Measurements from ENCODE around the gene ABCC10.
"Not testable (repeated sequence)": the region's sequence is repeated elsewhere in the genome, so short reads cannot be mapped to it uniquely, and the experiment has no call there.

ABCC10 gene

DNA sequence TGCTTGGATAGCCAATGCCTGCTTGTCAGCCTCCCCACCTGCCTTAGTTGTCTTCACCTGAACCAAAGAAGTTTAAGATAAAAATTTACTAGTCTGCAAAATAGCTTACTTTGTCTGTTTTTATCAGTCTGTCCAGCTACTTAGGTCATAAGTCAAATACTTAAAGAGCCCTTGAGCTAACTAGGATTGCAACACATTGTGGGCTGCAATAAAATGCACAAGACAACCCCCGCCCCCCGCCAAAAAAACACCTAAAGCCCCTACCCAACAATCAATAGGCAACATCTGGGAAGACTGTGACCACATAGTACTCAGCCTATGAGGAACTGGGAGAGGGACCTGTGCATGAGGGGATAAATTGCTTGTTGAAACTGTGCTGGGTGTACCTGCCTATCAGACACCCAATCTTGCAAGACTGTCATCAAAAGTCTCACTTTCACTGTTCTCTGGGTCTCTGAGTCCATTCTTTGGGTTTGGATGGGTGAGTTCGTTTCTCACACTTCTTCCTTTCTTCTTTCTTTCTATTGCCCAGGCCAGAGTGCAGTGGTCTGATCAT is 27.3 kb upstream of the ABCC10 start:
- TF ChIP-seq, protein P1, sequence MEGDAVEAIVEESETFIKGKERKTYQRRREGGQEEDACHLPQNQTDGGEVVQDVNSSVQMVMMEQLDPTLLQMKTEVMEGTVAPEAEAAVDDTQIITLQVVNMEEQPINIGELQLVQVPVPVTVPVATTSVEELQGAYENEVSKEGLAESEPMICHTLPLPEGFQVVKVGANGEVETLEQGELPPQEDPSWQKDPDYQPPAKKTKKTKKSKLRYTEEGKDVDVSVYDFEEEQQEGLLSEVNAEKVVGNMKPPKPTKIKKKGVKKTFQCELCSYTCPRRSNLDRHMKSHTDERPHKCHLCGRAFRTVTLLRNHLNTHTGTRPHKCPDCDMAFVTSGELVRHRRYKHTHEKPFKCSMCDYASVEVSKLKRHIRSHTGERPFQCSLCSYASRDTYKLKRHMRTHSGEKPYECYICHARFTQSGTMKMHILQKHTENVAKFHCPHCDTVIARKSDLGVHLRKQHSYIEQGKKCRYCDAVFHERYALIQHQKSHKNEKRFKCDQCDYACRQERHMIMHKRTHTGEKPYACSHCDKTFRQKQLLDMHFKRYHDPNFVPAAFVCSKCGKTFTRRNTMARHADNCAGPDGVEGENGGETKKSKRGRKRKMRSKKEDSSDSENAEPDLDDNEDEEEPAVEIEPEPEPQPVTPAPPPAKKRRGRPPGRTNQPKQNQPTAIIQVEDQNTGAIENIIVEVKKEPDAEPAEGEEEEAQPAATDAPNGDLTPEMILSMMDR (IDR thresholded peaks at IDR 0.05; ENCODE audit: insufficient read depth, missing control alignments), result no peak
- DNase-seq (ENCODE audit: insufficient read length, low spot score) (no peak), FAIRE-seq (no peak)

DNA sequence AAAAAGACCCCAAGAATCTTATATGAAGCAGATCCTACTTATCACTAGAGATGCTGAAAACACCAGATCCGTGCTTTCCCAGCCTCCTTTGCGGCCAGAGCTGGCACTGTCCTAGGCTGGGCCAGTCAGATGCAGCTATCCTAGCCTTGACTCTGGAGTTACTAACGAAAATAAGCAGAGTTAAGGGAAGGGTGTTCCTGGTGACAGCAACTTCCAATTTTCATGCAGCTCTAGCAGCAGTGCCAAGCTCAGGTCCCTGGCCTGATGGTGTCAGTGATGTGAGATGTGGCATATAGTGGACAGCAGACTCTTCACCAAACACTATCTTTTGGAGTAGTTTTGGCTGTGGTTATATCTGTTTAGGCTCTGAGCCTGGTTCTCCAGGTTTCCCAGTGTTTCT is 25.6 kb upstream of the ABCC10 start:
- TF ChIP-seq, protein P1 (IDR thresholded peaks at IDR 0.05; ENCODE audit: insufficient read depth, missing control alignments), result no peak
- FAIRE-seq (no peak), DNase-seq (ENCODE audit: insufficient read length, low spot score) (no peak)

DNA sequence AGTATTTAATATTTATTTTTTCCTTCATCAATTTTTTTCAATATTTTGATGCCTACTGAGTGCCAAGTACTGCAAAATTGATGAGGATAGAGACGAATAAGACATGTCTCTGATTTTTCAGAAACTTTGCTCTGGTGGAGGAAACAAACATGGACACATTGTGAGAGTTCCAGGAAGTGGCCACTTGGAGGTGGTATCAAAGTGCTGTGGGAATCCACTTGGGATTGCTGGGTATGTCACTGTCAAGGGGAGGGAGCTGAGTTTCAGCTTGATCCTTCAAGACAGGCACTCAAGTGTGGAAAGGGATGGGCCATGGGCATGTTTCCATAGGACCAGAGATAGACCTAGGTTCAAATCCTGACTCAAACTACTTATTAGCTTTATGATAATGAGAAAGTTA is 24.5 kb upstream of the ABCC10 start:
- TF ChIP-seq, protein P1 (IDR thresholded peaks at IDR 0.05; ENCODE audit: insufficient read depth, missing control alignments), result no peak
- FAIRE-seq, result no peak
- DNase-seq (ENCODE audit: insufficient read length, low spot score), result no peak

DNA sequence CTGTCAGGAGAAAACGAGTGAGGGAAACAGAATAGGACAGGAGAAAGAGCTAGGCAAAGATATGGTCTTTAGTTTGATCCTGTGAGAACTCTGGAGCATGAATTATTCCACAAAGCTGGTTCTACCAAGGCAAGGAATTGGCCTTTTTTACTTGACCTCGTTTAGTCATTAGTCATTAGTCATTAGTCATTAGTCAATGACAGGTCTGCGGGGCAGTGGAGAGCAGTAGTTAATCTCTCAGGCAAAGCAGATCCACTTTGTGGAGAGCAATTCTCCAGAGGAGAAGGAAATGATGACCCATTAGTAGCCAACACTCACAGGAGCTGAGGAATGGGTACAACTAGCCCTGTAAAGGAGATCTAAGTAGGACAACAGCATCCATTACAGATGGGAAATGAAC is 22.0 kb upstream of the ABCC10 start:
- TF ChIP-seq, protein P1 (IDR thresholded peaks at IDR 0.05; ENCODE audit: insufficient read depth, missing control alignments), result no peak
- no peak for DNase-seq (ENCODE audit: insufficient read length, low spot score)
- no peak for FAIRE-seq

DNA sequence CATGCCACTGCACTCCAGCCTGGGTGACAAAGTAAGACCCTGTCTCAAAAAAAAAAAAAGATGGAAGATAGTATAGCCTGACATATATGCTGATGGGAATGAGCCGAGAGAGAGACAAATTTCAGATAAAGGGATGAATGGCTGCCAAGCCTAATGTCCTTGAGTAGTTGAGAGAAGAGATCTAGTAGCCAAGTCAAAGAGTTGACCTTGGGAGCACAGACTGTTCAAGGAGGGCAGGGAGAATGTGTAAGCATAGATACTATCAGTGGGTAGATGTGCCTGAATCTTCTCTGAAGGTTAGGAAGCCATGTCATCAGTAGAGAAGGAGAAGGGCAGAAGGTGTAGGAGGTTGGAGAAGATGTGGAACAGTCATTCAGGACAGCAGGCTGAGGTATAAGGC is 20.0 kb upstream of the ABCC10 start:
- TF ChIP-seq, protein P1 (IDR thresholded peaks at IDR 0.05; ENCODE audit: insufficient read depth, missing control alignments), result no peak
- no peak for DNase-seq (ENCODE audit: insufficient read length, low spot score)
- FAIRE-seq, result no peak

DNA sequence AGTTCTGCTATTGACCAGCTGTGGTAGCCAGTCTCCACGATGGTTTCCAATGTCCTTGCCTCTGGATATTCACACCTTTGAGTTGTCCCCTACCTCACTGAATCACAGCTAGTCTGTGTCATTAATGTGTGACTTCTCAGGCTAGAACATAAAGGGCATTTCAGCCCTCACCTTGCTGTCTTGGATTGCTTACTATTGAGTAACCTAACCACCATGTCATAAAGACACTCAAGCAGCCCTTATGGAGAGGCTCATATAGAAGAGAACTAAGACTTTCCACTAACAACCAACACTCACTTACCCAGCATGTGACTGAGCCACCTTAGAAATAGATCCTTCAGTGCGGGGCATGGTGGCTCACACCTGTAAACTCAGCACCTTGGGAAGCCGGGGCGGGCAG is 19.1 kb upstream of the ABCC10 start:
- TF ChIP-seq, protein P1 (IDR thresholded peaks at IDR 0.05; ENCODE audit: insufficient read depth, missing control alignments), result no peak
- FAIRE-seq (no peak), DNase-seq (ENCODE audit: insufficient read length, low spot score) (no peak)

DNA sequence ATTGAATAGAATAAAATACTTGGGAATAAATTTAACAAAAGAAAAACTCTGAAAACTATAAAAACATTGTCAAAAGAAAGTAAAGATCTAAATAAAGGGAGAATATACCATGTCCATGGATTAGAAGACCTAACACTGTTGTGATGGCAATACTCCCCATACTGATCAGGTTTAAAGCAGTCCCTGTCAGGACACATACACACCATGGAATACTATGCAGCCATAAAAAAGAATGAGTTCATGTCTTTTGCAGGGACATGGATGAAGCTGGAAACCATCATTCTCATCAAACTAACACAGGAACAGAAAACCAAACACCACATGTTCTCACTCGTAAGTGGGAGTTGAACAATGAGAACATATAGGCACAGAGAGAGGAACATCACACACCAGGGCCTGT is 16.6 kb upstream of the ABCC10 start:
- DNase-seq (ENCODE audit: insufficient read length, low spot score); FAIRE-seq: not testable (repeated sequence)

DNA sequence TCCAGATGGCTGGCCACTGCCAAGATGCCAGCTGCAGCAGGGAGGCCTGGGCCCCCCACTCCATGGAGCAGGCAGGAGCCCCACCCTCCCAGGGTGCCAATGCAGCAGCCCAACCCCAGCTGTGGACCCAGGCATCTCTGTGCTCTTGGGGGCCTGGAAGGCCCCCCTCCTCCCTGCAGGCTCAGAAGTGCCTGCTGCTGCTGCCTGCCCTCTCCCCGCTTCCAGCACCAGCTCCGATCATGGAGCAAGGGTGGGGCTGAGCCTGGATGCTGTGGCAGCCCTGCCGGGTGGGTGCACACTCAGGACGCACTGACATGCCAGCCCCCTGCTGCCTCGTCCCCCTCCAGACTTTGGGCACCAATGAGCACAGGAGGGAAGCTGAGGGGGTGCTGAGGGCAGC is 14.8 kb upstream of the ABCC10 start:
- TF ChIP-seq, protein P1 (IDR thresholded peaks at IDR 0.05; ENCODE audit: insufficient read depth, missing control alignments), result no peak
- DNase-seq (ENCODE audit: insufficient read length, low spot score) (no peak), FAIRE-seq (no peak)

All from D721Med (cell line).